Loucy (cell line): ENCODE measurements around the gene GDF11.

Experiments used
- H2AFZ ChIP-seq: fragments of 200-600 bp; sonication (generic); 2 replicates; pipeline ENCODE4 v1.6.0; 2016; ENCODE audit warnings: antibody characterized with exemption, mild to moderate bottlenecking, low read length, moderate library complexity
- H3F3A ChIP-seq: fragments of 200-600 bp; 2 replicates; pipeline ENCODE4 v1.6.0; 2016; ENCODE audit warnings: antibody characterized with exemption, low read depth, mild to moderate bottlenecking
- H3K27me3 ChIP-seq: fragments of 200-600 bp; sonication (generic); 2 replicates; pipeline ENCODE4 v1.6.1; 2014; ENCODE audit warnings: low read length, mild to moderate bottlenecking; ENCODE audit not compliant: insufficient read depth, poor library complexity, severe bottlenecking
- H3K36me3 ChIP-seq: fragments of 200-600 bp; sonication (generic); 2 replicates; pipeline ENCODE4 v1.6.1; 2016; ENCODE audit warnings: low read length; ENCODE audit not compliant: insufficient read depth
- H3K4me1 ChIP-seq: fragments of 200-600 bp; sonication (generic); 2 replicates; pipeline ENCODE4 v1.5.1; 2014; ENCODE audit warnings: low read length, mild to moderate bottlenecking; ENCODE audit not compliant: insufficient read depth, poor library complexity, severe bottlenecking
- H3K4me2 ChIP-seq: fragments of 200-600 bp; sonication (generic); 2 replicates; pipeline ENCODE4 v1.6.0; 2014; ENCODE audit warnings: antibody characterized with exemption, low read length, low read depth, mild to moderate bottlenecking; ENCODE audit not compliant: poor library complexity, severe bottlenecking
- H3K4me3 ChIP-seq: fragments of 200-600 bp; sonication (generic); 2 replicates; pipeline ENCODE4 v1.5.1; 2014; ENCODE audit warnings: low read length, mild to moderate bottlenecking, mixed read lengths; ENCODE audit not compliant: poor library complexity, severe bottlenecking
- H3K79me2 ChIP-seq: fragments of 200-600 bp; sonication (generic); 2 replicates; pipeline ENCODE4 v1.6.1; 2014; ENCODE audit warnings: low read length; ENCODE audit not compliant: insufficient read depth
- H3K9ac ChIP-seq: fragments of 200-600 bp; sonication (generic); 2 replicates; pipeline ENCODE4 v1.6.0; 2014; ENCODE audit warnings: mild to moderate bottlenecking, low read depth, low read length, moderate library complexity; ENCODE audit not compliant: poor library complexity, severe bottlenecking
- H3K9me2 ChIP-seq: fragments of 200-600 bp; sonication (generic); replicated peaks from 2 replicates; pipeline ENCODE4 v1.6.1; 2016; ENCODE audit warnings: low read depth, low read length, mixed read lengths
- H3K9me3 ChIP-seq: fragments of 200-600 bp; sonication (generic); 2 replicates; pipeline ENCODE4 v1.6.1; 2014; ENCODE audit warnings: mild to moderate bottlenecking, antibody characterized with exemption, low read length, low read depth; ENCODE audit not compliant: insufficient read depth
- H4K20me1 ChIP-seq: fragments of 200-600 bp; sonication (generic); 2 replicates; pipeline ENCODE4 v1.6.0; 2014; ENCODE audit warnings: antibody characterized with exemption, low read length, mild to moderate bottlenecking; ENCODE audit not compliant: insufficient read depth, poor library complexity, severe bottlenecking
- EZH2phosphoT487 ChIP-seq: fragments of 200-600 bp; IDR thresholded peaks from 2 replicates; pipeline ENCODE4 v1.6.1; 2018; ENCODE audit warnings: antibody characterized with exemption, mild to moderate bottlenecking, moderate library complexity, borderline replicate concordance
- TF ChIP-seq, protein P1 (sequence below): fragments of 200-600 bp; sonication (generic); conservative IDR thresholded peaks from 2 replicates; pipeline ENCODE4 v1.5.1; 2014; ENCODE audit warnings: mild to moderate bottlenecking, antibody characterized with exemption, low read length

The GDF11 gene

DNA sequence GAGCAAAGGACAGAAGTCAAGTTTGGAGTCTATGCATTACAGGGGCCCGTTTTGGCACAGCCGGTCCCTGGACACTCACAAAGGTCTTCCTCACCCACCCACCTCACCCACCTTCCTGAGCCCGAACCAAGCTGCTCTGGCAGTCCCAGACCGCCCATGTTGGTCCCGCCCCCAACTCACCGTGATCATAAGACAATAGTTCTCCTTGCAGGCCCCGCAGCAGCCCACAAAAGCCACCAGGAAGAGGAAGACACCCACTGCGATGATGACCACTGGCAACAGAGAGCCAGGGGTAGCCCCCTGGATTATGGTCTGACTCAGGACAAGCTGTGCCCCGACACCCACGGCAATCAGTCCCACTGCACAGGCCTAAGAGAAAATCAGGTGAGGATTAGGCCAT is 16.0 kb upstream of the GDF11 start:
- Histone ChIP-seq H3F3A (peaks cover 12% of the 10 kb centered on the region), H2AFZ (no peak overlapping the region), H3K9ac (peak overlapping the region; percentile 94), H3K4me3 (peak overlapping the region; percentile 80), H3K36me3 (peaks cover 7% of the 10 kb centered on the region; the same call in 1 of the 2 replicates), H3K79me2 (peaks cover 43% of the 10 kb centered on the region), H3K4me2 (peak overlapping the region; percentile 76), H3K9me3 (no peaks in the 10 kb centered on the region), H3K27me3 (no peaks in the 10 kb centered on the region), H3K4me1 (peaks cover 32% of the 10 kb centered on the region), H3K9me2 (no peaks in the 10 kb centered on the region), H4K20me1 (peaks cover 23% of the 10 kb centered on the region)
- TF ChIP-seq, protein P1, sequence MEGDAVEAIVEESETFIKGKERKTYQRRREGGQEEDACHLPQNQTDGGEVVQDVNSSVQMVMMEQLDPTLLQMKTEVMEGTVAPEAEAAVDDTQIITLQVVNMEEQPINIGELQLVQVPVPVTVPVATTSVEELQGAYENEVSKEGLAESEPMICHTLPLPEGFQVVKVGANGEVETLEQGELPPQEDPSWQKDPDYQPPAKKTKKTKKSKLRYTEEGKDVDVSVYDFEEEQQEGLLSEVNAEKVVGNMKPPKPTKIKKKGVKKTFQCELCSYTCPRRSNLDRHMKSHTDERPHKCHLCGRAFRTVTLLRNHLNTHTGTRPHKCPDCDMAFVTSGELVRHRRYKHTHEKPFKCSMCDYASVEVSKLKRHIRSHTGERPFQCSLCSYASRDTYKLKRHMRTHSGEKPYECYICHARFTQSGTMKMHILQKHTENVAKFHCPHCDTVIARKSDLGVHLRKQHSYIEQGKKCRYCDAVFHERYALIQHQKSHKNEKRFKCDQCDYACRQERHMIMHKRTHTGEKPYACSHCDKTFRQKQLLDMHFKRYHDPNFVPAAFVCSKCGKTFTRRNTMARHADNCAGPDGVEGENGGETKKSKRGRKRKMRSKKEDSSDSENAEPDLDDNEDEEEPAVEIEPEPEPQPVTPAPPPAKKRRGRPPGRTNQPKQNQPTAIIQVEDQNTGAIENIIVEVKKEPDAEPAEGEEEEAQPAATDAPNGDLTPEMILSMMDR = no peak
- TF ChIP-seq EZH2phosphoT487 = no peak

DNA sequence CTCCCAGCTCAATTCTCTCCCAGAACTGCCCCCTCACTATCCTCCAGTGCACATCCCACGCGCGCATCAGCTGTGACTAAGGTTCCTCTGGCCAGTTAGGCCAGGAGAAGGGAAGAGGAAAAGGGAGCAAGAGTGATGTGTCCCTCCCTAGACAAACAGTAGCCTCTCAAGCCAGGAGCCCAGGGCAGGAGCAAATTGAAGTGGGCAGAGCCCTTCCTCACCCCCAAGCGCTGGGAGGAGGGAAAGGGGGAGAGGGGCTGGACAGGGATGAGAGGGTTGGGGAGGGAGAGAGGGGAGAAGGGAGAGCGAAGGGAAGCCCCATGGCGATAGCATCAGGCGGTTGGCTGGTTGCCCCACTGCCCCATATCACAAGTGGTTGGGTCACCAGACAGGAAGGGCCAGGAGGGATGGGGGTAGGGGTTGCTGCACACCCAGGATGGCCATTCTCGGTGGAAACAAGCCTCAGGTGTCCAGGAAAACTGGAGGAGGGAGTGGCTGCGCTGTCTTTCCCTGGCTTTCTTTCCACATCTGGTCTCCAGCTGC is 15.2 kb upstream of the GDF11 start:
- no peaks in the 10 kb centered on the region for H3K9me2 ChIP-seq
- no peaks in the 10 kb centered on the region for H3K27me3 ChIP-seq
- TF ChIP-seq, protein P1 = no peak
- no peak for TF ChIP-seq EZH2phosphoT487
- H3K79me2 ChIP-seq = peaks cover 49% of the 10 kb centered on the region
- H3K4me1 ChIP-seq = peaks cover 38% of the 10 kb centered on the region
- H3K9me3 ChIP-seq = no peaks in the 10 kb centered on the region
- H3K4me3 ChIP-seq = peak overlapping the region; percentile 80
- H3K4me2 ChIP-seq = peak overlapping the region; percentile 76
- peak overlapping the region; percentile 94 for H3K9ac ChIP-seq
- peaks cover 12% of the 10 kb centered on the region for H3F3A ChIP-seq
- peaks cover 7% of the 10 kb centered on the region; the same call in 1 of the 2 replicates for H3K36me3 ChIP-seq
- H4K20me1 ChIP-seq = peaks cover 23% of the 10 kb centered on the region
- no peak overlapping the region for H2AFZ ChIP-seq

- Histone ChIP-seq H3K9me2 (no peaks in the 10 kb centered on the region), H2AFZ (no peak overlapping the region), H3K36me3 (peaks cover 7% of the 10 kb centered on the region; the same call in 1 of the 2 replicates), H3F3A (peaks cover 12% of the 10 kb centered on the region), H3K9ac (peak overlapping the region; percentile 94), H3K4me3 (peak overlapping the region; percentile 80), H3K4me1 (peaks cover 38% of the 10 kb centered on the region), H3K27me3 (no peaks in the 10 kb centered on the region), H3K9me3 (no peaks in the 10 kb centered on the region), H3K4me2 (peak overlapping the region; percentile 76), H3K79me2 (peaks cover 49% of the 10 kb centered on the region), H4K20me1 (peaks cover 23% of the 10 kb centered on the region)
- TF ChIP-seq, protein P1 = no peak
Measured at GRCh38 chr12:55728186-55728938, 14.6 kb upstream of the GDF11 start.
